ENCODE measurements around the gene CSF3R. TPM values are rescaled to one million over a fixed set of nuclear protein-coding genes. Genes with fewer than 3 reads are reported as not detected.

The CSF3R gene
- polyA plus RNA-seq, 5 donors = 7.4 to 10.9 (median 8.7) TPM

DNA sequence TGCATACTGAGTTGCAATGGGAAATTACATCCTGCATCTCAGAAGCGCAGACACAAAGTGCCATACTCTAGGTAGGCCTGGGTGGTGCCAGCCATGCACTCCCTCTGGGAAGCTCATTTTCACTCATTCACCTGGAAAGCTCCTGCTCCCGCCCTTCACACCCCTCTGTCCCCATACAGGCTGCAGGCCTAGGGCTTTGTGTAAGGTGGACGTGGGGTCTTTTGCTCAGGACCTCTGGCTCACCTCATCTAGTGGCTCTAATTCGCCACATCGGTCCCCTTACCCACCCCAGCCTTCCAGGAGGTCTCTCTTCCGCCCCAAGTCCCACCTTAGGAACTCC lies 19.3 kb downstream of the CSF3R start:
- no peak for DNase-seq

- DNase-seq = no peak
These were observed 23.8 kb downstream of the CSF3R start for GRCh38 chr1:36458910-36459309.

DNA sequence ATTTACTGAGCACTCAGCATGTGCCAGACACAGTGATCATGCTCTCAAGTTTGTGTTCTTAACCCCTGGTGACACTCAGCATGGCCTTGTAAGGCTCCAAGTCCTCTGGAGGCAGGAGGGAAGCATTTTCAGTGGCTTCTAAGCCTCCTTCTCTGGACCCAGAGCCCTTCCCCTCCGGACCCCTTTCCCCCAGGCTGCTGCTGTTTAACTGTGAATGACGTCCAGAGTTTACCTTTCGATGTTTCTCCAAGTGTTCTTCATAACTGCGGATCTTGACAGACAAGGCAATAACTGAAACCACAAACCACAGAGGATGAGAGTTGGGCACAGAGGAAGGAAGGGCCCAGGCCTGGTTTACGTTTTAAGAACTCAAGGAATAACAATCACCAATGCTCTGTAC lies 25.0 kb downstream of the CSF3R start:
- DNase-seq = no peak

DNA sequence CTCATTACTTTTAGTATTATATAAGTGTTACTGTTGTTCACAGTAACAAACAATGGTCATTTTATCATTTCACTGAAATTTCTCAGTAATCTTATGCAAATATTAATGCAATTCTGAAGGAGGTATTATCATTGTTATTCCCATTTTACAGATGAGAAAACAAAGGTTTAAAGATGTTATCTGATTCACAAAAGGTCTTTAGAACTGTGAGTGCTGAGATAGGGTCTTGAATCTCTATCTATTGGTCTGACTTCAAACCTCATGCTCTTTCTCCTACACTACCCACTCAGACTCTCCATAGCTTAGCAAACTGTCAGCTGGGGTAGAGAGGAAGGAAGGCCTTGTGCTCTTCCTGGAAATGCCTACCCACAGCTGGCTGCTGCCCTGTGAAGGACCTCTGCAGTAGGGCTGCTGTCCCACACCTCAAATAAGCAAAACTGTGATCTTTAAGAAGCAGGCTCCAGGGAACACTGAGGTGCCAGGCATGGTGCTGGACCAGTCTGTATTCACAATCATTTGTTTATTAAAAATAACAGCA lies 26.3 kb downstream of the CSF3R start:
- no peak for DNase-seq

DNA sequence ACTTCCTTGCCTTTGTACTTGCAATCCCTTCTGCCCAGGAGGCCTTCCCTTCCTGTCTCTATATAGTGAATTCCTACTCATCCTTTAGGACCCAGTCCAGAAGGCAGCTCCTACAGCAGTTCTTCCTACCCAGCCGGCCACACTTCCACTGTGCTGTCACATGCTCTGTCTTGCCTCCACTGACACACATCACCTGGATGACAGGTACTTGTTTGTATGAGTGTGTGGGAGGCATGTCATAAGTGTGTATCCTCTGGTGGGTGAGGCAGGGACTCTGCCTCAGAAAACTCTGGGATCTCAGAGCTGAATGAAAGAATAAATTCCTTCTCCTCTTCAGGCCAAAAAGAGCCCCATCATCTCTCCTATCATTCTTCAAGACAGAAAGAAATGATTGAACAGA lies 27.3 kb downstream of the CSF3R start:
- DNase-seq = no peak

- no peak for DNase-seq
These were observed 28.9 kb downstream of the CSF3R start for GRCh38 chr1:36453600-36454388.

DNA sequence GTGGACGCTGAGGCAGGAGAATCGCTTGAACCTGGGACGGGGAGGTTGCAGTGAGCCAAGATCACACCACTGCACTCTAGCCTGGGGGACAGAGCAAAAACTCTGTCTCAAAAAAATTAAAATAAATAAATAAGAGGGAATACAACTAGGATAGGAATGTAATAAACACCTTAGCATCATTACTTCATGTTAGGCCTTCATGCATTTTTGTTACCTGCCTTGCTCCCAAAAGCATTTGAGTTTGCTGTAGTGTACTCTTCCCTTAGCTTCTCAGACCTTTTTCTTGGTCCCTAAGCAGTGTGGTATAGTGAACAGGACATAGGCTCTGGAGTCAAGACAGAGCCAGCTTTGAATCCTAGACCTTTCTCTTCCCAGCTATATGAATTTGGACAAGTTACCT lies 29.7 kb downstream of the CSF3R start:
- no peak for DNase-seq

DNA sequence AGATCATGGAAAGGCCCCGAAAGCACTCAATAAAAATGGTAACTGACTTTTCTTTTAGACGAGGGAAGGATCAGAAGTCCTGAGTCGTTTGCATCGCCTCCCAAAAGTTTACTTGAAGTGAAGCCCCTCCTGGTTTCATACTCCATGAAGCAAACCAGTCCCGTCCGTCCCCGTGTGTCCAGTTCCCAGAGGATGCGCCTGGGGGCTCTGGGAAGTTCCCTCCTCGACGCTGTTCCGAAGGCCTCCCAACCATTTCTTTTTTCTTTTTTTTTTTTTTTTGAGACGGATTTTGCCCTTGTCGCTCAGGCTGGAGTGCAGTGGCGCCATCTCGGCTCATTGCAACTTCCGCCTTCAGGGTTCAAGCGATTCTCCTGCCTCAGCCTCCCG lies 31.8 kb downstream of the CSF3R start:
- no peak for DNase-seq

DNA sequence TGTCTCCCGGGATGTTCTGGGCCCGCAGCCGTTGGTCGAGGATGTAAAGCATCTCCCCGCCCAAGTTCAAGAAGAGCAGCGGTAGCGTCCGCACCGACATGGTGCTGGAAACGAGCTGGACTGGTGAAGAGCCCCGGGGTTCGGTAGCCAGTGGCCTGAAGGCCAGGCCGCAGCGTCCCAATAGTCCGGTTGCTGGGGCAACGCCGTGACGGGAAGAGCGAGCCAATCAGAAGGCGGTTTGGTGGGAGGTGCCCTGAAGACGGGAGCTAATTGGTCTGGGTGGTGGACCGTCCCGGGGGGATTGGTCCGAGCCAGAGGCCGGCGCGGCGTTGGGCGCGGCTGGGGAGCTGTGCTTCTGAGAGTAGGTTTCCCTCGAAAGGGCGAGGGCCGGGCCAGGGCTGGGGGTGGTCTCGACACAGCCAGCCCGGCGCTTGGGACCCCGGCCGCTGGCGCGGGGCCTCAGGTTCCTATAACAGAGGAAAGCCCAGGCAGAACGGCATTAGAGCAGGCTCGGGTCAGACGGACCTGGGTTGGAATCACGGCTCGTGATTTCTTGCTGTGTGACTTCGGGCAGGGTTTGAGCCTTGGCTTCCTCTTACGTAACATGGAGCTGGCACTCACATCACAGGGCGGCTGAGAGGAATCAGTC lies 32.3 kb downstream of the CSF3R start, which contains the start of gene OSCP1:
TSS of gene OSCP1 (minus strand) at position 182 of the 649 bp plus-strand sequence. CDS start at position 100, 82 bp downstream.
- peak; percentile 97 for DNase-seq

GRCh38 chr1:36448530-36449056 lies 34.1 kb downstream of the CSF3R start:
- no peak for DNase-seq

- no peak for DNase-seq
These were observed 35.3 kb downstream of the CSF3R start for GRCh38 chr1:36447450-36447849.

- DNase-seq = no peak
These were observed 36.0 kb downstream of the CSF3R start for GRCh38 chr1:36446746-36447145.

- no peak for DNase-seq
These were observed 36.4 kb downstream of the CSF3R start for GRCh38 chr1:36446271-36446670.

- DNase-seq = no peak
These were observed 39.4 kb downstream of the CSF3R start for GRCh38 chr1:36443297-36443696.

DNA sequence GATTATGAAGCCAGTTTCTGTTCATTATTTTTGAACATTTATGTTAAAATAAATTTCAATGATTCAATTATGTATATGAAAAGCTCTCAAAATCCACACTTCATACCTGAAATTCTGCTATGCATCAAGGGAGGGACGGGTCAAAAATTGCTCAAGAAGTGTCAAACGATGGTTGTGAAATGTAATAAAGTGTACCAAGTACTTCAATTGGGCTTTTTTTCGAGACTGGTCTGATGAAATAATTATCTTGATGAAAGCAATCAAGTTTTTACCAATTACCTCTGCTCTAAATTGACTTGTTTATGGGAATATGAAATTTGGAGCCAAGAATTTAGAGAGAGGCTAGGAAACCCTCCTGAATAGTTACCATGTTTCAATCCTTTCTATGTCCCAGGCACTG lies 40.4 kb downstream of the CSF3R start:
- DNase-seq = no peak

GRCh38 chr1:36440646-36441045 lies 42.1 kb downstream of the CSF3R start:
- DNase-seq = no peak

- no peak for DNase-seq
These were observed 42.7 kb downstream of the CSF3R start for GRCh38 chr1:36440044-36440443.

- DNase-seq = no peak
These were observed 44.0 kb downstream of the CSF3R start for GRCh38 chr1:36438715-36439114.

DNA sequence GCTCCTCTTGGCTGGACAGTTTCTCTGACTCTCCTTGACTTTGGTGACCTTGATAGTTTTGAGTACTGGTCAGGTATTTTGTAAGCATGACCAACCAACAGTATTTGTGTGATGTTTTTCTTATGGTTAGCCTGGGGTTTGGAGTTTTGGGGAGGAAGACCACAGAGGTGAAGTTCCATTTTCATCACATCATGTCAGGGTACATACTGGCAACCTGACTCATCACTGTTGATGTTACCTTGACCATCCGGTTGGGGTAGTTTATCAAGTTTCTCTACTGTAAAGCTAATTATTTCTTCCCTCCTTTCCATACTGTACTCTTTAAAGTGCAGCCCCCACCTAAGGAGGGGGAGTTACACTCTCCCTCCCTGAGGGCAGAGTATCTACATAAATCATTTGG lies 45.9 kb downstream of the CSF3R start:
- DNase-seq = no peak

DNA sequence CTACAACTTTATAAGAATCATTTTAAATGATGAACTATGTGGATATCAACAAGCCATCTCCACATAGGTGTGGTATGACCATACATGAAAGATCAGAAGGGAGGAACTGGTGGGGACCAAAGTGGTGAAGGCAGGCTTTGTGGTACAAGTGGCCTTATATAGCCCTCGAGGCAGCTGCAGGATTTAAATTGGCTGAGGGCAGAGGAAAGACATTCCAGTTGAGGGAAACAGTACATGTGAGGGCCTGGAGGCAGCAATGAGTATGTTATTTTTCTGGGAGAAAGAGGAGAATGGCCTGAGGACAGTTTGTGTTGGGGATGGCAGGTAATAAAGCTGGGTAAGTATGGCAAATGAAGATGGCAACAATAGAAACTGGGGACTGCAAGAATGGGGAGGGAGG lies 49.6 kb downstream of the CSF3R start:
- no peak for DNase-seq

GRCh38 chr1:36432616-36433015 lies 50.1 kb downstream of the CSF3R start:
- no peak for DNase-seq

DNA sequence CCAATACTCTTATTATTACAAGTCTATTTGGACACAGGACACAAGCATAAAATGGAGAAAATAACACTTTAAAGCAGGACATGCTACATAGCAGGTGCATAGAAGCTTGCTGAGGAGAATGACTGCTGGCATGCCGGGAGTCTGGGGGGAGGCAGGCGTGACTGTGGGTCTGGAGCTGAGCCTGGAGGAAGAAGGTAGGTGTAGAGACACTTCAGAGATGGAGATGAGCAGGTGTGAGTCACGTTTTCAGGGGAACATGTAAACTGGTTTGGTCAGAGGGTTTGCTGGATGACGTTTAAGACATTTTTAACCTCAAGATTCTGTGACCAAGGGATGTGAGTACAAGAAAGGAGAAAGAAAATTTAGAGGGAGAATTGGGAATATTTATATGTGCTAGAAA lies 56.9 kb downstream of the CSF3R start:
- no peak for DNase-seq

GRCh38 chr1:36421649-36422048 lies 61.1 kb downstream of the CSF3R start:
- no peak for DNase-seq
